WTC11 (cell line): ENCODE measurements around the gene PDZD2. TPM values are rescaled to one million over a fixed set of nuclear protein-coding genes. Genes with fewer than 3 reads are reported as not detected.

Experiments
- ATAC-seq: fragments of 200-7000 bp; cut with Tn5 transposase; 2 replicates; pipeline ENCODE4 v1.10.0; 2021; ENCODE audit warnings: mild to moderate bottlenecking, moderate library complexity
- CTCF ChIA-PET: fragments of 300-600 bp; sonication (Branson Sonifier 250); formaldehyde crosslinking; loops from one replicate; lab custom pipeline; 2021; ENCODE audit warnings: antibody characterized with exemption; lab: Charles Lee
- POLR2A ChIA-PET: fragments of 350-600 bp; sonication (Branson Sonifier 250); formaldehyde crosslinking; loops from one replicate; lab custom pipeline; 2021; ENCODE audit warnings: antibody characterized with exemption; lab: Charles Lee
- DNase-seq: peaks from one replicate; pipeline ENCODE4 v3.0.0; 2021; ENCODE audit warnings: low spot score
- H3K27ac Mint-ChIP-seq: 2 replicates; pipeline ENCODE4 v1.8.0; 2021; ENCODE audit warnings: mixed read lengths
- H3K27me3 Mint-ChIP-seq: 2 replicates; pipeline ENCODE4 v1.8.0; 2021; ENCODE audit warnings: low read depth, mild to moderate bottlenecking, moderate library complexity, mixed read lengths
- H3K36me3 Mint-ChIP-seq: 2 replicates; pipeline ENCODE4 v1.8.0; 2021; ENCODE audit warnings: mixed read lengths
- H3K4me1 Mint-ChIP-seq: 2 replicates; pipeline ENCODE4 v1.8.0; 2022; ENCODE audit warnings: mixed read lengths
- H3K4me3 Mint-ChIP-seq: 2 replicates; pipeline ENCODE4 v1.8.0; 2021; ENCODE audit warnings: mild to moderate bottlenecking, moderate library complexity, mixed read lengths
- H3K9me3 Mint-ChIP-seq: 2 replicates; pipeline ENCODE4 v1.8.0; 2021; ENCODE audit warnings: mixed read lengths
- FOXJ3 ChIP-seq: sonication (generic); formaldehyde crosslinking; IDR thresholded peaks from 2 replicates; pipeline ENCODE4 v1.9.0; 2021; ENCODE audit warnings: missing genetic modification reagents, mild to moderate bottlenecking, borderline replicate concordance
- HMGA2 ChIP-seq: fragments of 250-450 bp; sonication (Bioruptor Pico); IDR thresholded peaks from 2 replicates; pipeline ENCODE4 v1.4.0; 2021; ENCODE audit warnings: mild to moderate bottlenecking, moderate library complexity
- JUN ChIP-seq: sonication (generic); formaldehyde crosslinking; IDR thresholded peaks from 2 replicates; pipeline ENCODE4 v1.8.0; 2023; ENCODE audit warnings: mild to moderate bottlenecking, missing genetic modification reagents
- NFE2L1 ChIP-seq: sonication (generic); formaldehyde crosslinking; IDR thresholded peaks from 2 replicates; pipeline ENCODE4 v1.8.1; 2023; ENCODE audit warnings: missing genetic modification reagents
- NFYB ChIP-seq: sonication (generic); formaldehyde crosslinking; conservative IDR thresholded peaks from 2 replicates; pipeline ENCODE4 v1.8.0; 2022; ENCODE audit warnings: low read depth, missing genetic modification reagents
- RORB ChIP-seq: fragments of 250-450 bp; sonication (Bioruptor Pico); IDR thresholded peaks from 2 replicates; pipeline ENCODE4 v1.9.0; 2021; ENCODE audit warnings: mild to moderate bottlenecking
- TCF7 ChIP-seq: sonication (generic); formaldehyde crosslinking; IDR thresholded peaks from 2 replicates; pipeline ENCODE4 v1.8.0; 2022; ENCODE audit warnings: mild to moderate bottlenecking, low read depth, missing genetic modification reagents, moderate library complexity
- TEAD4 ChIP-seq: sonication (generic); formaldehyde crosslinking; IDR thresholded peaks from 2 replicates; pipeline ENCODE4 v1.8.0; 2022; ENCODE audit warnings: mild to moderate bottlenecking, missing genetic modification reagents
- ZNF121 ChIP-seq: sonication (generic); formaldehyde crosslinking; IDR thresholded peaks from 2 replicates; pipeline ENCODE4 v1.8.0; 2023; ENCODE audit warnings: missing genetic modification reagents
- ZNF138 ChIP-seq: sonication (generic); formaldehyde crosslinking; conservative IDR thresholded peaks from 2 replicates; pipeline ENCODE4 v1.8.1; 2022; ENCODE audit warnings: mild to moderate bottlenecking, moderate library complexity, missing genetic modification reagents
- ZNF263 ChIP-seq: sonication (generic); formaldehyde crosslinking; IDR thresholded peaks from 2 replicates; pipeline ENCODE4 v1.8.1; 2022; ENCODE audit warnings: low read depth, mild to moderate bottlenecking, moderate library complexity, missing genetic modification reagents
- ZNF671 ChIP-seq: fragments of 250-450 bp; sonication (Bioruptor Pico); IDR thresholded peaks from 2 replicates; pipeline ENCODE4 v1.8.0; 2021; ENCODE audit warnings: mild to moderate bottlenecking
- total RNA-seq: library from RNA; stranded (reverse); gene quantifications from 3 replicates; pipeline ENCODE4 v1.2.3, GENCODE V29; 2021
- TF ChIP-seq, protein P1 (sequence below): fragments of 250-450 bp; sonication (Bioruptor Pico); IDR thresholded peaks from 2 replicates; pipeline ENCODE4 v1.8.0; 2021; ENCODE audit warnings: mild to moderate bottlenecking
- TF ChIP-seq, protein P2 (sequence below): fragments of 250-450 bp; sonication (Bioruptor Pico); IDR thresholded peaks from 2 replicates; pipeline ENCODE4 v2.1.2; 2022; ENCODE audit warnings: mild to moderate bottlenecking, moderate library complexity
- TF ChIP-seq, protein P3 (sequence below): sonication (generic); formaldehyde crosslinking; IDR thresholded peaks from 2 replicates; pipeline ENCODE4 v1.8.1; 2022; ENCODE audit warnings: low read depth, mild to moderate bottlenecking, moderate library complexity, missing genetic modification reagents, borderline replicate concordance
- TF ChIP-seq, protein P4 (sequence below): sonication (generic); formaldehyde crosslinking; IDR thresholded peaks from 2 replicates; pipeline ENCODE4 v1.8.1; 2022; ENCODE audit warnings: low read depth, missing genetic modification reagents, borderline replicate concordance
- TF ChIP-seq, protein P5 (sequence below): sonication (generic); formaldehyde crosslinking; IDR thresholded peaks from 2 replicates; pipeline ENCODE4 v1.8.0; 2023; ENCODE audit warnings: missing genetic modification reagents, mild to moderate bottlenecking, borderline replicate concordance

Gene PDZD2
- total RNA-seq, 1 experiment from 2014 or later: 11.4 TPM

DNA sequence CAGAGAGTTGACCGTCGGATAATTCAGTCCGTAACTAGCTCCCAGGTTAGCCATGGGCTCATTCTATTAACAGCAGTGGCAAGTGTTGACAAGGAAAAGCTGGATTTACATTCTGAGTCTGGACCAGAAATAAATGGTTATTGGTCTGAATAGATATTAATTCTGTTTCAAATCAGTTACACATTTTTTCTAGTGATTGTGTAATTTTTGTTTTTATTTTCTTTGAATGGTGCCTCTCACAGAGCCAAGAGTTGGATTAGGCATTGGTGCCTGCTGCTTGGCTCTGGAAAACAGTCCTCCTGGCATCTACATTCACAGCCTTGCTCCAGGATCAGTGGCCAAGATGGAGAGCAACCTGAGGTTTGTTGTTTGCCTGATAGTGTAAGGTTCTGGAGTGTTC lies 420.1 kb downstream of the PDZD2 start:
- Mint-ChIP-seq H3K9me3 (no peaks in the 10 kb centered on the region), H3K36me3 (peaks cover 20% of the 10 kb centered on the region), H3K4me1 (0 out of 2 replicates have a peak, but pooled peaks cover 4% of the 10 kb centered on the region), H3K27ac (no peak overlapping the region), H3K27me3 (no peaks in the 10 kb centered on the region), H3K4me3 (no peak overlapping the region)
- DNase-seq (no peak), ATAC-seq (no peak)
- TF ChIP-seq ZNF121 (CRISPR knock-in tag) (no peak), NFE2L1 (no peak), TEAD4 (no peak)
- TF ChIP-seq, protein P1, sequence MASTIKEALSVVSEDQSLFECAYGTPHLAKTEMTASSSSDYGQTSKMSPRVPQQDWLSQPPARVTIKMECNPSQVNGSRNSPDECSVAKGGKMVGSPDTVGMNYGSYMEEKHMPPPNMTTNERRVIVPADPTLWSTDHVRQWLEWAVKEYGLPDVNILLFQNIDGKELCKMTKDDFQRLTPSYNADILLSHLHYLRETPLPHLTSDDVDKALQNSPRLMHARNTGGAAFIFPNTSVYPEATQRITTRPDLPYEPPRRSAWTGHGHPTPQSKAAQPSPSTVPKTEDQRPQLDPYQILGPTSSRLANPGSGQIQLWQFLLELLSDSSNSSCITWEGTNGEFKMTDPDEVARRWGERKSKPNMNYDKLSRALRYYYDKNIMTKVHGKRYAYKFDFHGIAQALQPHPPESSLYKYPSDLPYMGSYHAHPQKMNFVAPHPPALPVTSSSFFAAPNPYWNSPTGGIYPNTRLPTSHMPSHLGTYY (CRISPR knock-in tag): no peak
- CTCF ChIA-PET: interaction anchor here (0.9 to 1.8 kb wide), 2 partner anchors 13 to 18 kb away, joined by 3 to 5 read pairs; no protein-coding TSS in a partner anchor
- POLR2A ChIA-PET: no interaction called here

DNA sequence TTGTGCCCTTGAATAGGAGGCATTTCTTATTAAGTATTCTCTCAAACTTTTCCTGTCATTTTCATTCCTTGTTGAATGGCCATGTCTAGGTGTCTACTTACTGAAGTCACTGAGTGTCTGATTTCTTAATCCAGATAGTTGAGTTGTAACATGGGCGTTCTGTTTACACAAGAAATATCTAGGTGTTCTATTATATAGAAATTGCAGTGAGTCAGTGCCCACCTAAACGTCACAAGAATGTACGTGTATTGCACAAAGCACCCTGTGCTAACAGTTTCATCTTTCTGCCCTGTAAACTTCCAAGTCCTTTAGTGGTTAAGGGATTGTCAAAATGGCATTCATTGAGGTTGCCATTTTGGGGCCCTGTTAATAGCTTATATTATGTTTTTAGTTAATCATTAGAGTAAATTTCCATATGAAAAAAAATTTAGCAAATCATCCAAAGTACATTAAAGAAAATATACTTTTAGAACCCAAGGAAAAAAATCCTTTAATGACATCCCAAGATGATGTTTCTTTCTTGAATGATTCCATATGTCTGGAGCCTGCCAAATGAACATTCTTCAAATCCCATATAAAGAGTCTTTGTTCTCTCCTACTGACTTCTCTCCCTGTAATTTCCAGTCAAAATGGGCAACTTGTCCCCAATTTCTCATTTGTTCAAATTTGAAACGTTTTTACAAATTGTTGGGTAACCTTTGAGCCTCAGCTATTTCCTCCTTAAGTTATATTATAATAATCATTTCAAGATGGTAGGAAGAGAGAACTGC lies 421.0 kb downstream of the PDZD2 start:
- Mint-ChIP-seq H3K27me3 (no peaks in the 10 kb centered on the region), H3K36me3 (peaks cover 19% of the 10 kb centered on the region), H3K9me3 (no peaks in the 10 kb centered on the region), H3K27ac (no peak overlapping the region), H3K4me3 (no peak overlapping the region), H3K4me1 (0 out of 2 replicates have a peak, but pooled peaks cover 4% of the 10 kb centered on the region)
- ATAC-seq (no peak), DNase-seq (no peak)
- POLR2A ChIA-PET: no interaction called here
- CTCF ChIA-PET: interaction anchor here (1.8 kb wide), 1 partner anchor 17 kb away, joined by 5 read pairs; no protein-coding TSS in a partner anchor
- TF ChIP-seq HMGA2 (CRISPR knock-in tag): no peak
- TF ChIP-seq FOXJ3: no peak
- no peak for TF ChIP-seq NFYB (CRISPR knock-in tag)
- no peak for TF ChIP-seq RORB (CRISPR knock-in tag)
- TF ChIP-seq, protein P2, sequence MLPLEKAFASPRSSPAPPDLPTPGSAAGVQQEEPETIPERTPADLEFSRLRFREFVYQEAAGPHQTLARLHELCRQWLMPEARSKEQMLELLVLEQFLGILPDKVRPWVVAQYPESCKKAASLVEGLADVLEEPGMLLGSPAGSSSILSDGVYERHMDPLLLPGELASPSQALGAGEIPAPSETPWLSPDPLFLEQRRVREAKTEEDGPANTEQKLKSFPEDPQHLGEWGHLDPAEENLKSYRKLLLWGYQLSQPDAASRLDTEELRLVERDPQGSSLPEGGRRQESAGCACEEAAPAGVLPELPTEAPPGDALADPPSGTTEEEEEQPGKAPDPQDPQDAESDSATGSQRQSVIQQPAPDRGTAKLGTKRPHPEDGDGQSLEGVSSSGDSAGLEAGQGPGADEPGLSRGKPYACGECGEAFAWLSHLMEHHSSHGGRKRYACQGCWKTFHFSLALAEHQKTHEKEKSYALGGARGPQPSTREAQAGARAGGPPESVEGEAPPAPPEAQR (CRISPR knock-in tag): no peak

DNA sequence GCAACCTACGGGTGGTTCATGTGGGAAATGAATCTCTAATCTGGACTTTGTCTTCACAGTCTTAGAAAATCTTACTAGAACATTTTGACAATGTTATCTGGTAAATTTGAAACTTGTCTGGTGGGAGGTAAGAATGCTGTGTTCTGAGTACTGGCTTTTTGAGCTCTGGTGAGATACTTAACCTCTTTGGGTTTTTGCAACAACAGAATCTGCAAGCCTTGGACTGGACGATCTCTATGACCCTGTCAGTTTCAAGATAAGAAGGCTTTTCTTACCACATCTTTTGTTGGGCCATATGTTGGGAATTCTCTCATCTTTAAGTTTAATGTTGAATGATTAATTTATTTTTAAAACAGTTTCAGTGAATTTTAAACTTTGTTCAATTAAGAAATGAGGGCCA lies 422.3 kb downstream of the PDZD2 start:
- no peaks in the 10 kb centered on the region for H3K9me3 Mint-ChIP-seq
- DNase-seq: no peak
- peaks cover 19% of the 10 kb centered on the region for H3K36me3 Mint-ChIP-seq
- TF ChIP-seq JUN (CRISPR knock-in tag): no peak
- no peak for ATAC-seq
- CTCF ChIA-PET: no interaction called here
- H3K4me3 Mint-ChIP-seq: no peak overlapping the region
- H3K4me1 Mint-ChIP-seq: 0 out of 2 replicates have a peak, but pooled peaks cover 4% of the 10 kb centered on the region
- no peaks in the 10 kb centered on the region for H3K27me3 Mint-ChIP-seq
- H3K27ac Mint-ChIP-seq: no peak overlapping the region
- POLR2A ChIA-PET: no interaction called here

DNA sequence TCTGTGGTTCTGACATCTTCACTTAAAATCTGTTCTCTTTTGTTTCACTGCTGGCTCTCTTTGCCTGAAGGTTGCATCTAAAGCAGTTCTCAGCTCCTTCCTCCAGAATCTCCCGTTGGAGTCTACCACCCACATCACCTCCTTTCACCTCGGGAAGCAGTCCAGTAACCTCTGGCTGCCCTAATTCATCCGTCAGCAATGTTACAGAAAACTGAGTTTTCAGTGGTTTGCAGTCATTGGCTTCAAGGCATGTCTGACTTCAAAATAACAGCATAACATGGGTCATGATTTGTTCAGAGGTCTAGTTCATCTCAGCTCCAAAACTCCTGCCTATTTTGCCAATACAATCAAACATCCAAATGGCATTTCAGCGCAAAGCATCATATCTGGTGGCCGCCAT lies 427.5 kb downstream of the PDZD2 start:
- Mint-ChIP-seq H3K27ac (peak overlapping the region; percentile 21; the same call in 1 of the 2 replicates), H3K36me3 (no peaks in the 10 kb centered on the region), H3K4me3 (no peak overlapping the region), H3K9me3 (no peaks in the 10 kb centered on the region), H3K4me1 (no peaks in the 10 kb centered on the region), H3K27me3 (no peaks in the 10 kb centered on the region)
- ChIA-PET CTCF (interaction anchor here (1.6 to 2.4 kb wide), 2 partner anchors 10 kb away, joined by 5 to 8 read pairs; no protein-coding TSS in a partner anchor), POLR2A (interaction anchor here (0.6 kb wide), 1 partner anchor 38 kb away, joined by 6 read pairs; no protein-coding TSS in a partner anchor)
- DNase-seq (no peak), ATAC-seq (no peak)
- TF ChIP-seq, protein P3, sequence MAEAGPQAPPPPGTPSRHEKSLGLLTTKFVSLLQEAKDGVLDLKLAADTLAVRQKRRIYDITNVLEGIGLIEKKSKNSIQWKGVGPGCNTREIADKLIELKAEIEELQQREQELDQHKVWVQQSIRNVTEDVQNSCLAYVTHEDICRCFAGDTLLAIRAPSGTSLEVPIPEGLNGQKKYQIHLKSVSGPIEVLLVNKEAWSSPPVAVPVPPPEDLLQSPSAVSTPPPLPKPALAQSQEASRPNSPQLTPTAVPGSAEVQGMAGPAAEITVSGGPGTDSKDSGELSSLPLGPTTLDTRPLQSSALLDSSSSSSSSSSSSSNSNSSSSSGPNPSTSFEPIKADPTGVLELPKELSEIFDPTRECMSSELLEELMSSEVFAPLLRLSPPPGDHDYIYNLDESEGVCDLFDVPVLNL: no peak
- TF ChIP-seq, protein P4, sequence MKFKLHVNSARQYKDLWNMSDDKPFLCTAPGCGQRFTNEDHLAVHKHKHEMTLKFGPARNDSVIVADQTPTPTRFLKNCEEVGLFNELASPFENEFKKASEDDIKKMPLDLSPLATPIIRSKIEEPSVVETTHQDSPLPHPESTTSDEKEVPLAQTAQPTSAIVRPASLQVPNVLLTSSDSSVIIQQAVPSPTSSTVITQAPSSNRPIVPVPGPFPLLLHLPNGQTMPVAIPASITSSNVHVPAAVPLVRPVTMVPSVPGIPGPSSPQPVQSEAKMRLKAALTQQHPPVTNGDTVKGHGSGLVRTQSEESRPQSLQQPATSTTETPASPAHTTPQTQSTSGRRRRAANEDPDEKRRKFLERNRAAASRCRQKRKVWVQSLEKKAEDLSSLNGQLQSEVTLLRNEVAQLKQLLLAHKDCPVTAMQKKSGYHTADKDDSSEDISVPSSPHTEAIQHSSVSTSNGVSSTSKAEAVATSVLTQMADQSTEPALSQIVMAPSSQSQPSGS (CRISPR knock-in tag): no peak
- TF ChIP-seq ZNF138 (CRISPR knock-in tag) (no peak), ZNF121 (CRISPR knock-in tag) (no peak), TCF7 (no peak), ZNF671 (CRISPR knock-in tag) (no peak), ZNF263 (no peak)
- TF ChIP-seq, protein P5, sequence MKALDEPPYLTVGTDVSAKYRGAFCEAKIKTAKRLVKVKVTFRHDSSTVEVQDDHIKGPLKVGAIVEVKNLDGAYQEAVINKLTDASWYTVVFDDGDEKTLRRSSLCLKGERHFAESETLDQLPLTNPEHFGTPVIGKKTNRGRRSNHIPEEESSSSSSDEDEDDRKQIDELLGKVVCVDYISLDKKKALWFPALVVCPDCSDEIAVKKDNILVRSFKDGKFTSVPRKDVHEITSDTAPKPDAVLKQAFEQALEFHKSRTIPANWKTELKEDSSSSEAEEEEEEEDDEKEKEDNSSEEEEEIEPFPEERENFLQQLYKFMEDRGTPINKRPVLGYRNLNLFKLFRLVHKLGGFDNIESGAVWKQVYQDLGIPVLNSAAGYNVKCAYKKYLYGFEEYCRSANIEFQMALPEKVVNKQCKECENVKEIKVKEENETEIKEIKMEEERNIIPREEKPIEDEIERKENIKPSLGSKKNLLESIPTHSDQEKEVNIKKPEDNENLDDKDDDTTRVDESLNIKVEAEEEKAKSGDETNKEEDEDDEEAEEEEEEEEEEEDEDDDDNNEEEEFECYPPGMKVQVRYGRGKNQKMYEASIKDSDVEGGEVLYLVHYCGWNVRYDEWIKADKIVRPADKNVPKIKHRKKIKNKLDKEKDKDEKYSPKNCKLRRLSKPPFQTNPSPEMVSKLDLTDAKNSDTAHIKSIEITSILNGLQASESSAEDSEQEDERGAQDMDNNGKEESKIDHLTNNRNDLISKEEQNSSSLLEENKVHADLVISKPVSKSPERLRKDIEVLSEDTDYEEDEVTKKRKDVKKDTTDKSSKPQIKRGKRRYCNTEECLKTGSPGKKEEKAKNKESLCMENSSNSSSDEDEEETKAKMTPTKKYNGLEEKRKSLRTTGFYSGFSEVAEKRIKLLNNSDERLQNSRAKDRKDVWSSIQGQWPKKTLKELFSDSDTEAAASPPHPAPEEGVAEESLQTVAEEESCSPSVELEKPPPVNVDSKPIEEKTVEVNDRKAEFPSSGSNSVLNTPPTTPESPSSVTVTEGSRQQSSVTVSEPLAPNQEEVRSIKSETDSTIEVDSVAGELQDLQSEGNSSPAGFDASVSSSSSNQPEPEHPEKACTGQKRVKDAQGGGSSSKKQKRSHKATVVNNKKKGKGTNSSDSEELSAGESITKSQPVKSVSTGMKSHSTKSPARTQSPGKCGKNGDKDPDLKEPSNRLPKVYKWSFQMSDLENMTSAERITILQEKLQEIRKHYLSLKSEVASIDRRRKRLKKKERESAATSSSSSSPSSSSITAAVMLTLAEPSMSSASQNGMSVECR (CRISPR knock-in tag): no peak
